Fibroblast of lung (primary cell): ENCODE measurements around the gene GNG12. TPM values are rescaled to one million over a fixed set of nuclear protein-coding genes. Genes with fewer than 3 reads are reported as not detected.

Source experiments
- DNase-seq, 2 donors: peaks; one replicate each; pipeline versions ENCODE4 v3.0.0 to v3.0.0-alpha.2; 2010; ENCODE audit warnings: low read depth in 2 of 2
- H2AFZ ChIP-seq: 2 replicates; pipeline ENCODE4 v1.5.1; 2012; ENCODE audit warnings: low read length, control low read depth, inconsistent platforms
- H3K27ac ChIP-seq: 2 replicates; pipeline ENCODE4 v1.5.1; 2011; ENCODE audit warnings: low read length, control low read depth; ENCODE audit not compliant: insufficient read depth
- H3K27me3 ChIP-seq: 2 replicates; pipeline ENCODE4 v1.5.1; 2011; ENCODE audit warnings: mild to moderate bottlenecking, low read length; ENCODE audit not compliant: control insufficient read depth, insufficient read depth
- H3K36me3 ChIP-seq: 2 replicates; pipeline ENCODE4 v1.5.1; 2011; ENCODE audit warnings: low read length; ENCODE audit not compliant: control insufficient read depth, insufficient read depth
- H3K4me1 ChIP-seq: 2 replicates; pipeline ENCODE4 v1.5.1; 2011; ENCODE audit warnings: low read length; ENCODE audit not compliant: control insufficient read depth, insufficient read depth; ENCODE audit errors: extremely low read depth
- H3K4me2 ChIP-seq: 2 replicates; pipeline ENCODE4 v1.5.1; 2011; ENCODE audit warnings: low read length, control low read depth; ENCODE audit not compliant: insufficient read depth; ENCODE audit errors: extremely low read depth
- H3K4me3 ChIP-seq, 4 experiments: fragments of 200-600 bp in 1 of 4; sonication (generic) in 1 of 4; replicated peaks in 1 of 4; 2 replicates each; pipeline ENCODE4 v1.5.1; 2011 to 2016; ENCODE audit warnings: low read length in 4 of 4, low read depth in 3 of 4, mild to moderate bottlenecking in 3 of 4, control low read depth in 2 of 4, inconsistent platforms in 1 of 4, mixed read lengths in 1 of 4; ENCODE audit not compliant: insufficient read depth in 1 of 4; ENCODE audit errors: control extremely low read depth in 1 of 4
- H3K79me2 ChIP-seq: 2 replicates; pipeline ENCODE4 v1.5.1; 2012; ENCODE audit warnings: mild to moderate bottlenecking, low read length, inconsistent platforms; ENCODE audit not compliant: control insufficient read depth, insufficient read depth
- H3K9ac ChIP-seq: 2 replicates; pipeline ENCODE4 v1.5.1; 2011; ENCODE audit warnings: mild to moderate bottlenecking, low read length, control low read depth; ENCODE audit not compliant: insufficient read depth
- H3K9me3 ChIP-seq: 2 replicates; pipeline ENCODE4 v1.5.1; 2012; ENCODE audit warnings: low read depth, low read length; ENCODE audit not compliant: control insufficient read depth, insufficient read depth
- H4K20me1 ChIP-seq: 2 replicates; pipeline ENCODE4 v1.5.1; 2011; ENCODE audit warnings: low read length; ENCODE audit not compliant: control insufficient read depth, insufficient read depth; ENCODE audit errors: extremely low read depth
- EZH2 ChIP-seq: IDR thresholded peaks from 2 replicates; pipeline ENCODE4 v1.5.1; 2012; ENCODE audit warnings: low read length, control low read depth, mild to moderate bottlenecking; ENCODE audit errors: missing control alignments
- polyA minus RNA-seq: library from RNA; depleted of rRNA, polyadenylated mRNA; stranded (reverse); fragments of >200 nt; gene quantifications from 2 replicates; pipeline ENCODE4 v1.2.3, GENCODE V29; 2011; ENCODE audit warnings: low replicate concordance
- polyA plus RNA-seq, 2 donors: library from polyadenylated mRNA; depleted of rRNA in 1 of 2; stranded (reverse) in 1 of 2; unstranded in 1 of 2; fragments of >200 nt; gene quantifications; 2 replicates each; pipeline ENCODE4 v1.2.1, GENCODE V29; 2011 to 2012; ENCODE audit warnings: missing spikeins in 1 of 2
- total RNA-seq: library from RNA; depleted of rRNA; stranded (reverse); fragments of >200 nt; gene quantifications from 2 replicates; pipeline ENCODE4 v1.2.1, GENCODE V29; 2014
- TF ChIP-seq, protein P1 (sequence below), 2 donors: IDR thresholded peaks in 1 of 2; conservative IDR thresholded peaks in 1 of 2; 1 replicate in 1 of 2; 2 replicates in 1 of 2; pipeline ENCODE4 v1.5.1; 2011 to 2012; ENCODE audit warnings: low read length in 2 of 2, control low read depth in 1 of 2, inconsistent platforms in 1 of 2, low read depth in 1 of 2, mild to moderate bottlenecking in 1 of 2

Gene GNG12
- total RNA-seq (103 and 127 TPM in 2 replicates), polyA plus RNA-seq (184 and 241 TPM in 2 replicates), polyA minus RNA-seq (87.8 and 118 TPM in 2 replicates)
- polyA plus RNA-seq (2012), result 106 and 144 TPM in 2 replicates

DNA sequence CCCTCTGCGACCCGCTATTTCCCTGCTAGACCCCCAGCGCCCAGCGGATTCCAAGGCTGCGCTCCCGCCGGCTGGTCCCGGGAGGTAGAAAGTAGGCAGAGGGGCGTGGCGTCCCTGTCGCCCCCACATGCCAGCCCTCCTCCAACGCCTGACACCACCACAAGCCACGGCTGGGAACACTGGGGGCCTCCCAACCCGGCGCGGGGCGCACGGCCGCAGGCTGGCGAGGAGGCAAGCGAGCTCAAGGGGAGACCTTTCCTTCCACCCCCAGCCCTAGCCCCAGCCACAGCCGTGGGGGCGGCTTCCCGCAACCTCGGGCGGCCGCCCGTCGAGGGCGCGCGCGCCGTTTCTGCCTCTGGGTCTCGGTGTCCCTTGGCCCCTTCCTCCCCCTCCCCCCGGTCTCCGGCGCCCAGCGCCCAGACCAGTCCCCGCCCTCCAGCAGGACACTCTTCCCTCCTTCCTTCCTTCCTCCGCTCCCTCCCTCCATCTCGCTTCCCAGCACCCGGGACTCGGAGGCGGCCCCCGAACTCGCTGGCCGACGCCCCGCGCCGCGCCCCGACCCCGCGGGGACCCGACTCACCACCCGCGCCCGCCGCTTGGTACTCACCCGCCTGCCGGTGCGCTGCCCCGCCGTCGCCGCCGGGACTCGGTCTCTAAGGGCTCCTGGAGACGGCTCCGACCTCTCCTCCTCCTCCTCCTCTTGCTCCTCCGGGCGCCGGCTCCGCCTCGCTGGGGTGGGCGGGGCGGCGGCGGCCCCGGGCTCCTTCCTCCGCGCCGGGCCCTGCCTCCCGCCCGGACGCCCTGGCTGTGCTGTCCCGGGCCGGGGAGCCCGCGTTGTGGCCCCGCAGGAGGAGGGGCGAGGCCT is at the start of gene GNG12:
TSS of gene GNG12 (minus strand) at position 731 of the 865 bp plus-strand sequence. CDS start 125,781 bp downstream, outside the sequence.
- no peak for TF ChIP-seq EZH2
- TF ChIP-seq, protein P1, sequence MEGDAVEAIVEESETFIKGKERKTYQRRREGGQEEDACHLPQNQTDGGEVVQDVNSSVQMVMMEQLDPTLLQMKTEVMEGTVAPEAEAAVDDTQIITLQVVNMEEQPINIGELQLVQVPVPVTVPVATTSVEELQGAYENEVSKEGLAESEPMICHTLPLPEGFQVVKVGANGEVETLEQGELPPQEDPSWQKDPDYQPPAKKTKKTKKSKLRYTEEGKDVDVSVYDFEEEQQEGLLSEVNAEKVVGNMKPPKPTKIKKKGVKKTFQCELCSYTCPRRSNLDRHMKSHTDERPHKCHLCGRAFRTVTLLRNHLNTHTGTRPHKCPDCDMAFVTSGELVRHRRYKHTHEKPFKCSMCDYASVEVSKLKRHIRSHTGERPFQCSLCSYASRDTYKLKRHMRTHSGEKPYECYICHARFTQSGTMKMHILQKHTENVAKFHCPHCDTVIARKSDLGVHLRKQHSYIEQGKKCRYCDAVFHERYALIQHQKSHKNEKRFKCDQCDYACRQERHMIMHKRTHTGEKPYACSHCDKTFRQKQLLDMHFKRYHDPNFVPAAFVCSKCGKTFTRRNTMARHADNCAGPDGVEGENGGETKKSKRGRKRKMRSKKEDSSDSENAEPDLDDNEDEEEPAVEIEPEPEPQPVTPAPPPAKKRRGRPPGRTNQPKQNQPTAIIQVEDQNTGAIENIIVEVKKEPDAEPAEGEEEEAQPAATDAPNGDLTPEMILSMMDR (conservative IDR thresholded peaks at IDR 0.05 in 1 of 2, IDR thresholded peaks at IDR 0.05 in 1 of 2; ENCODE audit: low read depth in 1 of 2, low read length in 2 of 2), result no peak
- H3K79me2 ChIP-seq, result peaks cover 47% of the 10 kb centered on the region
- H3K27me3 ChIP-seq, result no peaks in the 10 kb centered on the region
- peak within 1 kb of the TSS; percentile 87 for H3K27ac ChIP-seq
- peak within 1 kb of the TSS; percentile 86 for H3K9ac ChIP-seq
- H3K4me3 ChIP-seq, result peak within 1 kb of the TSS; percentile 77 to 85 (median 80)
- H3K4me1 ChIP-seq, result no peaks in the 10 kb centered on the region
- H3K36me3 ChIP-seq, result no peaks in the 10 kb centered on the region
- peak within 1 kb of the TSS; percentile 73 for H3K4me2 ChIP-seq
- no peaks in the 10 kb centered on the region for H3K9me3 ChIP-seq
- peak within 1 kb of the TSS; percentile 66 for H2AFZ ChIP-seq
- H4K20me1 ChIP-seq, result no peaks in the 10 kb centered on the region
- peak; percentile 77 to 80 for DNase-seq

DNA sequence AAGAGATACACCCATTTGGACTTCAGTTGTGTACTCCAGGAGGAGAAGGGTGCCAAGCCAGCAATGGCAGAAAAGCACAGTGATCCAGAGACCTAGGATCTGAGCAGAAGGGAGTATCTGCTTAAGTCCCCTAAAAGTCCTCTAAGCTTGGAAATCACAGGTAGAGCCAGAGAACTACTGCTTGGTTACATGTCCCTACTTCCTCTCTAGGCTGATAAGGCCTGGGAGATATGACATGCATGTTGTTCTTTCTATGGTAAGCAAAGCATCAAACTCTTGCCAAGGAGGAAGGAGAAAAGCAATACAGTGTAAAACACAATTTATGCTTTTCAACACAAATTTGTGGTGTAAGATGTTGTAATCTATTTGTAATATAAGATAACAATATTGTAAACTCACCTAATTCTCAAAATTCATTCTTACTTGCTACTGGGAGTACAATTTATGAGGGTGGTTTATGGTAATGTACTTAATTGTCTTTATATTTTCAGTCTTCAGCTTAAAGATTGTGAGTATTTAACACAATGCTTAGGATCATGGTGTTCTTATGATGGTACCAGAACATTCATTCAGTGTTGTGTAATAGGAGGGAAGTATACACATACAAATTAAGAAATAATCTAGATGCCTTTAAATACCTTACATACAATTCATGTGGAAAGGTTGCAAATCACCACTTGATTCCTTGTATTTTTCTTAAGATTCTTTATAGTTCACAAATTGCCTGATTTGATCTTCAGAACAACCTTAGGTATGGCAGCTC is 49.1 kb upstream of the GNG12 start:
- H3K27me3 ChIP-seq, result no peaks in the 10 kb centered on the region
- H2AFZ ChIP-seq, result no peak overlapping the region
- no peaks in the 10 kb centered on the region for H4K20me1 ChIP-seq
- no peak overlapping the region for H3K27ac ChIP-seq
- TF ChIP-seq EZH2, result no peak
- TF ChIP-seq, protein P1 (conservative IDR thresholded peaks at IDR 0.05 in 1 of 2, IDR thresholded peaks at IDR 0.05 in 1 of 2; ENCODE audit: low read depth in 1 of 2, low read length in 2 of 2), result no peak
- no peak overlapping the region for H3K9ac ChIP-seq
- H3K4me3 ChIP-seq, result no peak overlapping the region
- no peaks in the 10 kb centered on the region for H3K79me2 ChIP-seq
- H3K4me2 ChIP-seq, result no peak overlapping the region
- no peaks in the 10 kb centered on the region for H3K36me3 ChIP-seq
- no peaks in the 10 kb centered on the region for H3K9me3 ChIP-seq
- DNase-seq, result no peak
- peaks cover 9% of the 10 kb centered on the region for H3K4me1 ChIP-seq

DNA sequence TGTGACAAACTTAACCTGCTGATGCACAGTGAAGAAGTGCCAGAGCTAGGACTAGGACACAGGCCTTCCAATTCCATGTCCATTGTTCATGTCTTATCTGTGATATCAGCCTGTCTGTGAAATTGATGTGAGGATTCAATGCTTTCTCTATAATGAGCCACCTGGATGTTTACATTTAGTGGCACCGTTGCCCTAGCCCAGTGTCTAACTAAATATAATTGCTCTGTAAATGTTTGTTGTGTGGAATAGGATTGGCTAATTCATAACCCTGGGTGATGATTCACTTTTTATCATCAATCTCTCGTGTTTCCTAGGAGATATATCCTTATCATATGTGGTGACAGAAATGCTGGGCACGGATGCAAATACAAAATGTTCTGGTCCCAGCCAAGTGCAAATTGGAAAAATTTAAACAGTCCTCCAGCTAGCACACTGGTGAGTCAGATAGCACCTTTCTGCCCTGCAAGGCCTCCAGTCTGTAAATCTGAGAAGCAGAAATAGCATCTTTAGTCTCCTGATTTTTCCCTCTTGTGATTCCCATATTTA is 46.9 kb upstream of the GNG12 start:
- Histone ChIP-seq H2AFZ (no peak overlapping the region), H3K27me3 (no peaks in the 10 kb centered on the region), H3K27ac (no peak overlapping the region), H3K9ac (no peak overlapping the region), H3K4me2 (no peak overlapping the region), H4K20me1 (no peaks in the 10 kb centered on the region), H3K4me1 (peaks cover 9% of the 10 kb centered on the region), H3K9me3 (no peaks in the 10 kb centered on the region), H3K4me3 (no peak overlapping the region), H3K36me3 (no peaks in the 10 kb centered on the region), H3K79me2 (no peaks in the 10 kb centered on the region)
- DNase-seq, result peak; percentile 83 to 96
- no peak for TF ChIP-seq EZH2
- TF ChIP-seq, protein P1 (conservative IDR thresholded peaks at IDR 0.05 in 1 of 2, IDR thresholded peaks at IDR 0.05 in 1 of 2; ENCODE audit: low read depth in 1 of 2, low read length in 2 of 2), result no peak
